Glomerular endothelial cell (primary cell): ENCODE data around the gene FHDC1. TPM values are rescaled to one million over a fixed set of nuclear protein-coding genes. Genes with fewer than 3 reads are reported as not detected.
"Not testable (repeated sequence)": the region's sequence is repeated elsewhere in the genome, so short reads cannot be mapped to it uniquely, and the experiment has no call there.

ENCODE experiments used
- DNase-seq: peaks from one replicate; pipeline ENCODE4 v3.0.0-alpha.2; 2011; ENCODE audit warnings: low read depth, low spot score; ENCODE audit errors: extremely low read depth
- total RNA-seq: library from RNA; depleted of rRNA; stranded (reverse); fragments of >200 nt; gene quantifications from 2 replicates; pipeline ENCODE4 v1.2.3, GENCODE V29; 2015

Gene FHDC1
- 0.24 and 0.88 TPM in 2 replicates for total RNA-seq

- DNase-seq, result no peak
Measured at GRCh38 chr4:152935631-152936445, at the start of gene FHDC1. Gene FHDC1, plus strand, starts transcription at chr4:152936323. Its CDS starts 6,735 bp downstream, at chr4:152943058.

- no peak for DNase-seq
Measured at GRCh38 chr4:152887981-152888380, 48.1 kb upstream of the FHDC1 start.

GRCh38 chr4:152892974-152893373 lies 43.1 kb upstream of the FHDC1 start:
- DNase-seq, result no peak

GRCh38 chr4:152894673-152895072 lies 41.5 kb upstream of the FHDC1 start:
- no peak for DNase-seq

- DNase-seq, result no peak
Measured at GRCh38 chr4:152896811-152897210, 39.3 kb upstream of the FHDC1 start.

GRCh38 chr4:152898133-152898532 lies 38.0 kb upstream of the FHDC1 start:
- DNase-seq, result not testable (repeated sequence)

GRCh38 chr4:152898606-152899005 lies 37.5 kb upstream of the FHDC1 start:
- no peak for DNase-seq

- no peak for DNase-seq
Measured at GRCh38 chr4:152900395-152900794, 35.7 kb upstream of the FHDC1 start.

GRCh38 chr4:152901205-152901604 lies 34.9 kb upstream of the FHDC1 start:
- no peak for DNase-seq

- no peak for DNase-seq
Measured at GRCh38 chr4:152903658-152904057, 32.5 kb upstream of the FHDC1 start.

GRCh38 chr4:152909901-152910300 lies 26.2 kb upstream of the FHDC1 start:
- no peak for DNase-seq

GRCh38 chr4:152910521-152910920 lies 25.6 kb upstream of the FHDC1 start:
- no peak for DNase-seq

- no peak for DNase-seq
Measured at GRCh38 chr4:152917543-152918395, 18.4 kb upstream of the FHDC1 start.

GRCh38 chr4:152919826-152920225 lies 16.3 kb upstream of the FHDC1 start:
- DNase-seq, result no peak

GRCh38 chr4:152920768-152921167 lies 15.4 kb upstream of the FHDC1 start:
- no peak for DNase-seq

GRCh38 chr4:152921284-152921683 lies 14.8 kb upstream of the FHDC1 start:
- DNase-seq, result no peak

- DNase-seq, result no peak
Measured at GRCh38 chr4:152925851-152926250, 10.3 kb upstream of the FHDC1 start.

- no peak for DNase-seq
Measured at GRCh38 chr4:152926959-152927358, 9.2 kb upstream of the FHDC1 start.

GRCh38 chr4:152927737-152928136 lies 8.4 kb upstream of the FHDC1 start:
- DNase-seq, result no peak

GRCh38 chr4:152928286-152928685 lies 7.8 kb upstream of the FHDC1 start:
- DNase-seq, result no peak

- DNase-seq, result no peak
Measured at GRCh38 chr4:152929888-152930287, 6.2 kb upstream of the FHDC1 start.

GRCh38 chr4:152935143-152935542 lies 980 bp upstream of the FHDC1 start:
- no peak for DNase-seq
